ENCODE measurements around the gene PHLPP1.

DNA sequence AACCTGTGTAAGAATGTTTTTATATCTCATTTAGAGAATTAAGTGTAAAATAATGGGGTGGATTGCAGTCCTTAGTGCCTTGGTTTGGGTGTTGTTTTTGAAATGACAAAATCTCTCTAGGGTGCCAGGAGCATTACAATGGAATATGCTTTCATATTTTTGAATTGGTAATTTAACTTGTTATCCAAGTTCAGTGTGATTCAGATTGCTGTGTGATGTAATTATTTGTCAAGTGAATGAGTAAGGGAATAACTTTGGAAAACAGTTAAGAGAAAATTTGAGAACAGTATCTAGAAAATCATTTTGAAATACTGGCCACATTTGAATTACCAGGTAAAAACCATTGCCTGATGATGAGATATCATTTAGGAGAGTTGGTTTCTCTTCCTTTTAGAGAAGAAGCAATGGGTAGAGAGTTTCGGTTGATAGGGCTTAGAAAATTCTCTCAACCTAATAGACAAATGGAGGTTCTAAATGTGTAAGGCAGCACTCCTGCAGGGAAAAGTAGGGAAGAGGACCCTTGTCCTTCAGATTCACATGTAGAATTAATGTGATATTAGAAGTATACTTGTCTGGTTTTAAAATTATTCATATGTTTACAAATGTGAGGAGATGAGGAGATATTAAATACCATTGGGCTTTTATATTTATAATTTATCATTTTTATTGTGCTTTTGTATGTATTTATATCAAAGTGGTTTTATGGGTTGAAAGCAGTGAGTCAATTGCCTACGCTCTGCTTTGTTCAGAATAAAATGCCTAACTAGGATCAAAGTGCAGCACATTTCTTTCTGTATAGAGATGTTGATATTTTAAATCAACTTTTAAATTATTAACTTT, 124.8 kb downstream of the PHLPP1 start:
- TF ChIP-seq EZH2 (optimal IDR thresholded peaks at IDR 0.05; ENCODE audit: low read depth, low read length) (no peak), EZH2phosphoT487 (IDR thresholded peaks at IDR 0.05; ENCODE audit: low read length) (no peak)
- TF ChIP-seq, protein P1, sequence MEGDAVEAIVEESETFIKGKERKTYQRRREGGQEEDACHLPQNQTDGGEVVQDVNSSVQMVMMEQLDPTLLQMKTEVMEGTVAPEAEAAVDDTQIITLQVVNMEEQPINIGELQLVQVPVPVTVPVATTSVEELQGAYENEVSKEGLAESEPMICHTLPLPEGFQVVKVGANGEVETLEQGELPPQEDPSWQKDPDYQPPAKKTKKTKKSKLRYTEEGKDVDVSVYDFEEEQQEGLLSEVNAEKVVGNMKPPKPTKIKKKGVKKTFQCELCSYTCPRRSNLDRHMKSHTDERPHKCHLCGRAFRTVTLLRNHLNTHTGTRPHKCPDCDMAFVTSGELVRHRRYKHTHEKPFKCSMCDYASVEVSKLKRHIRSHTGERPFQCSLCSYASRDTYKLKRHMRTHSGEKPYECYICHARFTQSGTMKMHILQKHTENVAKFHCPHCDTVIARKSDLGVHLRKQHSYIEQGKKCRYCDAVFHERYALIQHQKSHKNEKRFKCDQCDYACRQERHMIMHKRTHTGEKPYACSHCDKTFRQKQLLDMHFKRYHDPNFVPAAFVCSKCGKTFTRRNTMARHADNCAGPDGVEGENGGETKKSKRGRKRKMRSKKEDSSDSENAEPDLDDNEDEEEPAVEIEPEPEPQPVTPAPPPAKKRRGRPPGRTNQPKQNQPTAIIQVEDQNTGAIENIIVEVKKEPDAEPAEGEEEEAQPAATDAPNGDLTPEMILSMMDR (IDR thresholded peaks at IDR 0.05; ENCODE audit: low read length), result no peak
